NCI-H82 treated with DMSO at 0.1 percent for 48 hours (cell line): Measurements from ENCODE around the gene PPP1CC.

Source experiments
- DNase-seq: peaks from one replicate; lab custom pipeline; 2025; ENCODE audit not compliant: unreplicated experiment; lab: John Stamatoyannopoulos, UW

Gene PPP1CC

DNA sequence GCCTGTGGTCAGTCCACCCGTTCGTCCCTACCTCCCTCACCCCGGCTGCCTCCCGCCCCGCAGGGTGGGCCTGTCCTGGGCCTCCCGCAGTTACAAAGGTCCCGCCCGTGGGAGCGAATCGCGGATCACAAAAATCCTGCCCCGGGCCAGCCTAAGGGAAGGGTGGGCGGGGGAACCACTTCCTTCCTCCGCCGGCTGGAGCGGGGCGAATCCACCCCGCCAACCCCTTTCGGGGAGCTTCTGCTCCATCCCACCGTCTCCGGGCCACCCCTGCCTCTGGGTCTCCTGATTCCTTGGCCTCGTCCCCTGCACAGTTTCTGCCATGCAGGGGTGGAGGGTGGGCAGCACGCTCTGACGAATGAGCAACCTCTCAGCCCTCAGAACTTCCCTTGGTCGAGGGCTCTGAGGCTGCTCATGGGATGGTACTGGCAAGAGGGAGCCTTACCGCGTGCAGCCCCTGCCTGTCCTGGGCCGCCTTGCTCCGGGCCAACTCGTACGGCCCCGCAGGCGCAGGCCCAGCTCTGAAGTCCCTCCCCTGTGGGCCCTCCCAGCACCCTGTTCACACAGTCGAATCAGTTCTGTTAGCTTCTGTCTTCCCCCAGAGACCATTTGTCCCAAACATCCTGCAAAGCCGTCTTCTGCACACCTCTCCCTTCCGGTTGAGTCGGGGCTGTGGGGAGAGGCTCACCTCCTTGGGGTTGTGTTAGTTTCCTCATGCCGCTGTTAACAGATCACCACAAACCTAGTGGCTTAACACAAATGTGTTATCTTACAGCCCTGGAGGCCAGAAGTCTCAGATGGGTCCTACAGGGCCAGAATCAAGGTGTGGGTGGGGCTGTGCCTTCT, 53.2 kb downstream of the PPP1CC start:
- DNase-seq = no peak

DNA sequence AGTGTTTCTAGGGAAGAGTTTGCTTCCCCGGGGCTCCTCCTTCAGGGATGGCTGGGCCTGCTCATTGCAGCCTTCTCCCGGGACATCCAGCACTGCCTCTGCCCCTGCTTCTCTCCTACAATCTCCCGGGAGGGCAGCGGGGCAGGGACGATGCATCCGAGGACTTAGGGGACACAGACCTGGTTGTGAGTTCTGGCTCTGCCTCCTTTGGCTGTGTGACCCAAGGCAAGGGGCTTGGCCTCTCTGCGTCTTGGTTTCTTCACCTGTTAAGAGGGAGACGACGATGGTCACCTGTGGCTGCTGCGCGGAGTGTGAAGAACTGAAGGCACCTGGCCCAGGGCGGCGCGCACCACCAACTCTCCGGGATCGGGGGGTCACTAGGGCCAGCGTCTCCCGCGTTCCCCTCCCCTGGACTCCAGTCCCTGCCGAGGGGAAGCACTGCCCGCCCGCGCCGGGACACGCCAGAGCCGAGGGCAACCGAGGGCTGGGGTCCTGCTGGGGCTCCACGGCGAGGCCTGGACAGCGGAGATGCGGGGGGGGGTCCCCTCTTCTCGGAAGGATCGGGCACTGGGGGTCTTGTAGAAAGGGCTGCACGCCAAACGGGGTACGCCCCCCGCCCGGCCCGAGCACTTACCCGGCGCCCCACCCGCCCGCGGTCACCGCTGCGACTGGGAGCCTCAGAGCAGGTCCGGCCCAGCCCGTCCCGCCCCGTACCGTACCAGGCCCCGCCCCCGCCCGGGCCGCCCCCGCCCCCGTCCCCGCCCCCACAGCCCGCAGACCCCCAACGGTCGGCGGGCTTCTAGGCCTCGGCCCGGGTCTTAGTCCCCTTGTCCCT, 54.0 kb downstream of the PPP1CC start, which contains the start of gene HVCN1:
HVCN1 (minus strand) TSS at position 670 of the 835 bp plus-strand sequence. CDS start 5,870 bp downstream, outside the sequence.
- DNase-seq = no peak

DNA sequence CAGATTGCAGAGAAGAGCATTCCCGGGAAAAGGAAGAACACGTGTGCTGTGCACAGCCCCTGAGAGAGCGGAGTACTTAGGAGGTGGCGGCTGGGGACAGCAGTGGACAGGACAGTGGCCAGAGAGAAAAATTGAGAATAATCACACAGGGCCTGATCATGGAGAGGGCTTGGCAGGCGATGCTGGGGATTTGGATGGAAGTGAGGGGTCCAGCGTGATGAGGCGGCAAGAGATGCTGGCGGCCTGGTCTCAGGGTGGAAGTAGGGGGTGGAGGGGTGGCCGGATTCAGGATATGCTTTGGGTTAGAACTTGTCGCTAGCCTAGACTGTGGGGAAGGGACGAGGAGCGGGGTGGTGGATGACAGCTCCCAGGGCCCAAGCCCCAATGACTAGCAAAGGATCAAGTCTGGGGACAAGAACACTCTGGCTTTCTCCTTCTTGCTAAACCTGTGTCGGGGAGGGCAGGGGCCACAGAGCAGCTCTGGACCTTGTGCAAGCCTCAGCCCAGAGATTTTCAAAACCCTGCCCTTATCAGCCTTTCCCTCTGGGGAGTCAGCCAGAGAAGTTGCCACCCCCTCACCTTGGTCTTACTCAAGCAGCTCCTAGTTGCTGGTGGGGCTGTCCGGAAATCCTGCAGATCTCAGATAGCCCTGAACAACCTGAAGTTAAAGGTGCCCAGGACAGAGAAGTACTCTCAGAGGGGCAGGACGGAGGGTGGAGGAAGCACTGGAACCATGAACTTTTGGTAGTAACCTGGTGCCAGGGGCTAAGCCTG, 55.1 kb downstream of the PPP1CC start:
- no peak for DNase-seq

DNA sequence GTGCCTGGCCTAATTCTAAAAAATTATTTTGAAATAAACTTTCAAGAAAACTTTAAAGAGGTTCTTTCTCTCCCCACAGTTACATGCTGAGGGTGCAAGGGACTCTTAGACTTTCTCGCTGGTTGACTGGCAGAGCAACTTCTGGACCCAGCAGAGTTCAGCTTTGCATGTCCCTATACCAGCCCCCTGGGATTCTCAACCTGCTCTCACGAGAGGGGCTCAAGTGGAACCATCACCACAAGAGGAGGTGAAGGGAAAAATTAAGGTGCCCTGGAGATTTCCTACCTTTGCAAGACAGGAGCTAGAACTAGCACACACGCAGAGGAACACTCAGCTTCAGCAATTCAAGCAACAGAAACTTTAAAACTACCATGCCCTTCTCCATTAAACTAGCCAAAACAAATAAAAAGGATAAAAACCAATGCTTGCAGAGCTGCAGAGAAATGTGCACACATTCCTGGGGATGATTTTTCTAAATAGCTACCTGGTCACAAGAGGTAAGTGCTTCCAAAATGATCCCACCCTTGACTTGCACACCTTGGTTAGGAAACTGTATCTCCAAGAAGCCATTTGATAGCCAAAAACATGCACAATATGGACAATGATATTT, 56.3 kb downstream of the PPP1CC start:
- DNase-seq = no peak

DNA sequence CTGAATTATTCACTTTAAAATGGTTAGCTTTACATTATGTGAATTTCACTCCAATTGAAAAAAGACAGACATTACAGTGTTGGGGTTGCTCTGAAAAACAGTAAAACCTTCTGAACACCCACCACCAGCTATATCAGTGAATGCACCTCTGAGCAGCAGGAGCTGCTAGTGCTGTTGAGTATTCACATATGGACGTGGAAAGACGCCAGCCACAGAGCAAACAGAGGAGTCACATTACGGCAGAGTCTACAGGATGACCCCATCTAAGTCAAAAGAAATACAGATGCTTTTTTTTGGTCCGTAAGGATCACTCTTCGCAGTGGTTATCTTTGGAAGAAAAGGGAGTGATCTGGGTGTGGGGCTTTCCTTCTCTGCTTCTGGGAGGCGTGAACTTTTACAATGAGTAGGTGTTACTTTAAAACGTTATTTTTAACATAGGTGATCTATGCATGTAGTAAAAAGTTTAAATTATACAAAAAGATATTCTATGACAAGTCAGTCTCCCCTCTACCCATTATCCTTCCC, 58.3 kb downstream of the PPP1CC start:
- DNase-seq = no peak

DNA sequence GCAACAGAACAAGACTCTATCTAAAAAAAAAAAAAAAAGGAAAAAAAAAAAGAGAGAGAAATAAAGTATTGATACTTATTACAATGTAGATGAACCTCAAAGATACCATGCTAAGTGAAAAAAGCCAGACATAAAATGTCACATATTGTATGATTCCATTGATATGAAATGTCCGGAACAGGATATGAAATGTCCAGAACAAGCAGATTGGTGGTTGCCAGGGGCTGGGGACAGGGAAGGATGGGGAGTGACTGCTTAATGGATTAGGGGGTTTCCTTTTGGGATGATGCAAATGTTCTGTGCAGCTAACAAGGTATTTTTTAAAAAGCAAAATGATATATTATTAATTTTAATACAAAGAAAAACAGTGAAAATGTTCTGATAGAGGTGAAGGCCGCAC, 58.8 kb downstream of the PPP1CC start:
- DNase-seq = no peak

DNA sequence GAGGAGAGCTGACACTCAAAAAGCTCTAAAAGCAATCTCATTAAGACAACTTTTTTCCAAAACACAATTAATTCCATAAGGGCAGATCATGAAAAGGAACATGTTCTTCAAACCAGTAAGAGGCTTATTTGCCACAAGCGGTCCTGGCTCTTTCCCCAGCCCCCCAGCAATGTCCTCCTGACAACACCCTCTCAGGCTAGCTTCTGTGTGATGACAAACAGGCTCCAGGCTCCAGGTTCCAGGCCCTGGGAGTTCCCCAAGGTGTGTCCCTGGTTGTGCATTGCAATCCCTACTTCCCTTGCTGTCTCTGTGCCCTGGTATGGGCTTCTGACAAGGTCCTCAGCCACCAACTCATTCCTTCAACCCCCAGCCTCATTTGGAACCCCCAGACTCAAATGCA, 62.7 kb downstream of the PPP1CC start:
- DNase-seq = peak; percentile 54

DNA sequence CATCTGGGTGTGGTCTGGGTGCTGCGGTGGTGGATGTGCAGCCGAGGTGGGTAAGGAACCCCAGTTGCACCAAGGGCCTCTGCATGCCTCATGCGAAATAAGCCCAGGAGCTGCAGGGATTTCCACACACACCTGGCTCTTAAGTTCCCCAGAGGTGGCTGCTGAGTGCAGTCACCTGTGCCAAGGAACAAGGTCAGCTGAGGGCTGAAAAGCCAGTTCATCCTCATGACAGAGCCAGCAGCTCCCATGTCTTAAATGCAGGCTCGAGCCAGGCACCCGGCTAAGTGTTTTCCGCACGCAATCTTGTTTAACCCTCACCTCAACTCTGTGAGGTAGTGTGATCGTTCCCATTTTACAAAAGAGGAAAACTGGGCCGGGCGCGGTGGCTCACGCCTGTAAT, 63.5 kb downstream of the PPP1CC start:
- no peak for DNase-seq

DNA sequence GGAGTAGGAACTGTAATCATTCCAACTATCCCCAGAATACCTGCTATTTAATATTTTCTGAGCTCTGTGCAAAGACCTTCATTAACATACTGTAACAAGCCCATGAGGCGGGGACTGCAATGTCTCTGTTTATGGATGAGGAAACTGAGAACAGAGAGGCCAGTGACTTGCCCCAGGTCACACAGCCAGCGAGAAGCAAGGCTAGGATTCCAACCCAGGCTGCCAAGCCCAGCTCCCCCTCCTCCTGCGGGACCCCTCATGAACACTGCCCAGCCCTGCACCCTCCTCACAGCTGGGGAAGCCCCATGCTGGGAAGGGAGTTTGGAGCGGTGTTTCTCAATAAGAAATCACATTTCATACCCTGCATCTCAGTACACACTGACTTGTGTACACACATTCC, 64.7 kb downstream of the PPP1CC start:
- no peak for DNase-seq

DNA sequence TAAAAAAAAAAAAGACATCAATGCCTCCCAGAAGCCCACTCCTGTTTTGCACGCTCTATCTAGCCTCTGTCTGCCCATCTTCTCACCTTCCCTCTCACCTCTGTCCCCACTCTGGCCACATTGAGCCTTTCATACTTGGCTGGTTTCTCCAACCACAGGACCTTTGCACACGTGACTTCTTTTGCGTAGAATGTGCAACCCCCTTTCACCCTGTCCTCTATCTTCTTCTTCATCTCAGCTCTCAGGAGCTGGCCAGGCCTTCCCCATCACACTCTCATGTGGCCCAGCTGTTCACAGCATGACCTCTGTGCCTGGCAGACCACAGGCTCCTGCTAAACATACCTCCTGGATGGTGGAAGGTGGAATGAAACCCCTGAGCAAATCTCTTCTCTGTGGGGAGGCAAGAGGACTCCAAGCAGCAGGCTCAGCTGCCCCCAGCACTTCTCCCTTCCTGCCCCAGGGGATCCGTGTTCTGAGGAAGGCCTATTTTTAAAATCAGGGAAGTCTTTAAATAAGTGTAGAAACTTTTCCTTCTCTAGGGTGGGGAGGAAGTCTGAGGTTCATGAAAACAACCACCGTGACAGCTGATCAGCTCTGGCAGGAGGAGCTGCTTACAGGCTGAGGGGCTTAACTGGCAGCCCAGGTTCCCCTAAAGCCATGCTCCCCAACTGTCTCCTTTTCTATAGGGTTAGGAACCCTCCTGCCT, 65.3 kb downstream of the PPP1CC start:
- DNase-seq = no peak

DNA sequence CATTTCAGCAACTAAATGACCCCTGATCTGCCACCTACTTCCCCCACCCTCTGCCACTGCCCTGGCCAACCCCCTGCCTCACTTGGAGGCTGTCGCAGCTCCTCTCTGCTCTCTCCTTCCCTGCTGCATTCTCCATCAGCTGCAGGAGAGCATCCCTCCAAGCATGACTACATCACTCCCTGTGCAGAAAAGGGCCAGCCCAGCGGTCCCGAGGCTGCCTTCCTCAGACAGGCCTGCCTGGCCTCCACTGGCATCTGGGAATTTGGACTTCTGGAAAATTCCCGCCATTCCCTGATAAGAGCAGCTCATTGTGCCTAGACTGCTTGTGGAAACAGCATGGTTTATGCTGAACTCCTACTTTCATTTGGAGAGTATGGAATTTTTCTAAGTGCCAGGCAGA, 66.5 kb downstream of the PPP1CC start:
- no peak for DNase-seq

DNA sequence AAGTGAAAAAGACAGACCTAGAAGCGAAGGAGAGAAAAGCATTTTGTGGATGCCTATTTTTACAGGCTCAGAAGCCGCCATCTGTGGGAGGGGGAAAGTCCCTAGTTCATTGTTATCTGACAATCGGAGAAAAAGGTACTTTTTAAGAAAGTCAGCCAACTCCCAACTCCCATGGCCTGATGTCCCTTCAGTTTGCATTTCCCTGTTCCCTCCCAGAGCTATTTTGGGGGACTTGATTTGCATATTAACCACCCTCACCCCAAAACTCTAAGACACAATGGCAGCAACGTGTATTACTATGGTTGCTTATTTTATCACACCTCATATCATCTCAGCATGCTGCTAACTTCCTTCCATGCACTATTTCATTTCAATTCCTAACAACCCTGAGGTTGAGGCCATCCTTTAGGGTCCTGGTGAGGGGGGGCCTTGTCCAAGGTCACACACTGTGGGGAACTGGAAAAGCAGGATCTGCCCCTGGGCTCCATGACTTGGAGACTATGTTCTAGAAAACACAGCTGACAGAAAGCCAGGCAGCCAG, 72.5 kb downstream of the PPP1CC start:
- DNase-seq = no peak
